Measurements from ENCODE around the gene HEXIM1.

DNA sequence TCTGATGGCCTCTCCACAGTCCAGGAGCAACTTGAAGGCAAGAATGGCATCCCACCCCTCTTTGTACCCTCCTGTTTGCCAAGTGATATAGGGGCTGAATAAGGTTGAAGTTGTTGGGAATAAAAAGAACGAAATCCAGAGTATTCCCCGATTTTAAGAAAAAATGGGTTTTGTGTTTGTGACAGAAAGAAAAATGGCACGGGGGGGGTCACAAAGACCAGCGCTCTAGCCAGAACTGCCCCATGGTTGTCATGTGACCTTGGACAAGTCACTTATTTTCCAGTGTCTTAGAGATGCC, 1.7 kb upstream of the HEXIM1 start:
- TF ChIP-seq GATA3 (IDR thresholded peaks at IDR 0.05; ENCODE audit: low read depth, low read length) (no peak), GATA2 (IDR thresholded peaks at IDR 0.05; ENCODE audit: low read depth, low read length) (no peak)
